ENCODE results near the gene GPR137B. TPM values are rescaled to one million over a fixed set of nuclear protein-coding genes. Genes with fewer than 3 reads are reported as not detected.

The GPR137B gene
- total and polyA plus RNA-seq, 4 experiments from 2014 or later: 4.1 to 11.8 (median 8.3) TPM

DNA sequence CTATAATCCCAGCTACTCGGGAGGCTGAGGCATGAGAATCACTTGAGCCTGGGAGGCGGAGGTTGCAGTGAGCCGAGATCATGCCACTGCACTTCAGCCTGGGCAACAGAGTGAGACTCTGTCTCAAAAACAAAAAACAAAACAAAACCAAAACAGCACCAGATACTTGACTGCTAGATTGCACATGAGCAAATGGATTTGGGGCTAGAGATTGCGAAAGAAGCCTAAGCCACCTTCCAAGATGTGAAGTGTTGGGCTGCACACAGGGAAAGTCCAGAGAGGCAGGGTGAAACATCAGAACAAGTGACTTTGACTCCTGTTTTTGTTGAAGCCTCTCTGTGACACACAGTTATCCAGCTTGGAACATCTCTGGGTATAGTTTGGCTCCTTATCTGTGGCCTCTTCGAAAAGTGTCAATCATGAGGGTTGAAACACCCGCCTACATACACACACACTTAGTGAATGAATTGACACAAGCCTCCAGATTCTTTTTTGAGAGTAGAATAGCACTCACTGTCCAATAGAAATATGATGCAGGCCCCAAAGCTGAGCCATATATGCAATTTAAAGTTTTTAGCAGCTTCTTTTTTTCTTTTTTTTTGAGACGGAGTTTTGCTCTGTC, 34.2 kb upstream of the GPR137B start:
- Mint-ChIP-seq H3K9me3 (no peaks in the 10 kb centered on the region), H3K27ac (no peak overlapping the region), H3K27me3 (no peaks in the 10 kb centered on the region), H3K4me3 (no peak overlapping the region), H3K36me3 (no peaks in the 10 kb centered on the region), H3K4me1 (peaks cover 2 to 5% (median 3%) of the 10 kb centered on the region in 4 donors)
- H3K4me1 ChIP-seq (ENCODE audit: insufficient read depth, low read length): no peaks in the 10 kb centered on the region
- H3K36me3 ChIP-seq (ENCODE audit: insufficient read depth, low read length): no peaks in the 10 kb centered on the region
- no peak overlapping the region for H3K27ac ChIP-seq (ENCODE audit: low read depth, low read length)
- CTCF ChIA-PET (ENCODE audit: partially characterized antibody): interaction anchor here (0.8 to 5.8 kb wide), 9 partner anchors 9 to 759 kb away, joined by 3 to 40 read pairs (median 4); no protein-coding TSS in a partner anchor
- no peaks in the 10 kb centered on the region for H3K27me3 ChIP-seq (ENCODE audit: insufficient read depth, low read length)
- H3K9me3 ChIP-seq (ENCODE audit: control insufficient read depth in 1 of 2, low read length in 2 of 2): no peaks in the 10 kb centered on the region
- intact Hi-C loops (cut with micrococcal nuclease): loop anchor here (2.0 to 10.0 kb wide), 3 partner anchors 647 to 761 kb away; partner anchors contain the start of gene MTR
- no peak overlapping the region for H3K4me3 ChIP-seq (ENCODE audit: low read length in 2 of 2)
- DNase-seq: no peak
- POLR2A ChIA-PET (ENCODE audit: partially characterized antibody): no interaction called here

DNA sequence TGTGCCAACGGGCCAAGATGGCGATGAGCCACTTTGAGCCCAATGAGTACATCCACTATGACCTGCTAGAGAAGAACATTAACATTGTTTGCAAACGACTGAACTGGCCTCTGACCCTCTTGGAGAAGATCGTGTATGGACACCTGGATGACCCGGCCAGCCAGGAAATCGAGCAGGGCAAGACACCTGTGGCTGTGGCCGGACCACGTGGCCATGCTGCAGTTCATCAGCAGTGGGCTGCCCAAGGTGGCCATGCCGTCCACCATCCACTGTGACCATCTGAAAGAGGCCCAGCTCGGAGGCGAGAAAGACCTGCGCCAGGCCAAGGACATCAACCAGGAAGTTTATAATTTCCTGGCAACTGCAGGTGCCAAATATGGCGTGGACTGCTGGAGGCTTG, 32.2 kb upstream of the GPR137B start:
- no peak overlapping the region for H3K27ac ChIP-seq (ENCODE audit: low read depth, low read length)
- H3K9me3 ChIP-seq (ENCODE audit: control insufficient read depth in 1 of 2, low read length in 2 of 2): no peaks in the 10 kb centered on the region
- H3K36me3 ChIP-seq (ENCODE audit: insufficient read depth, low read length): no peaks in the 10 kb centered on the region
- no peaks in the 10 kb centered on the region for H3K27me3 Mint-ChIP-seq
- no peaks in the 10 kb centered on the region for H3K27me3 ChIP-seq (ENCODE audit: insufficient read depth, low read length)
- ChIA-PET CTCF (ENCODE audit: partially characterized antibody) (interaction anchor here (1.1 to 4.1 kb wide), 5 partner anchors 11 to 389 kb away, joined by 3 to 27 read pairs (median 3); no protein-coding TSS in a partner anchor), POLR2A (ENCODE audit: partially characterized antibody) (no interaction called here)
- no peak overlapping the region for H3K4me3 ChIP-seq (ENCODE audit: low read length in 2 of 2)
- no peaks in the 10 kb centered on the region for H3K9me3 Mint-ChIP-seq
- intact Hi-C loops (cut with micrococcal nuclease): no loop called here
- no peaks in the 10 kb centered on the region for H3K4me1 ChIP-seq (ENCODE audit: insufficient read depth, low read length)
- H3K27ac Mint-ChIP-seq: no peak overlapping the region
- no peaks in the 10 kb centered on the region for H3K4me1 Mint-ChIP-seq
- peak overlapping the region in 1 of 8 donors; percentile 31 for H3K4me3 Mint-ChIP-seq
- no peak for DNase-seq
- no peaks in the 10 kb centered on the region for H3K36me3 Mint-ChIP-seq

DNA sequence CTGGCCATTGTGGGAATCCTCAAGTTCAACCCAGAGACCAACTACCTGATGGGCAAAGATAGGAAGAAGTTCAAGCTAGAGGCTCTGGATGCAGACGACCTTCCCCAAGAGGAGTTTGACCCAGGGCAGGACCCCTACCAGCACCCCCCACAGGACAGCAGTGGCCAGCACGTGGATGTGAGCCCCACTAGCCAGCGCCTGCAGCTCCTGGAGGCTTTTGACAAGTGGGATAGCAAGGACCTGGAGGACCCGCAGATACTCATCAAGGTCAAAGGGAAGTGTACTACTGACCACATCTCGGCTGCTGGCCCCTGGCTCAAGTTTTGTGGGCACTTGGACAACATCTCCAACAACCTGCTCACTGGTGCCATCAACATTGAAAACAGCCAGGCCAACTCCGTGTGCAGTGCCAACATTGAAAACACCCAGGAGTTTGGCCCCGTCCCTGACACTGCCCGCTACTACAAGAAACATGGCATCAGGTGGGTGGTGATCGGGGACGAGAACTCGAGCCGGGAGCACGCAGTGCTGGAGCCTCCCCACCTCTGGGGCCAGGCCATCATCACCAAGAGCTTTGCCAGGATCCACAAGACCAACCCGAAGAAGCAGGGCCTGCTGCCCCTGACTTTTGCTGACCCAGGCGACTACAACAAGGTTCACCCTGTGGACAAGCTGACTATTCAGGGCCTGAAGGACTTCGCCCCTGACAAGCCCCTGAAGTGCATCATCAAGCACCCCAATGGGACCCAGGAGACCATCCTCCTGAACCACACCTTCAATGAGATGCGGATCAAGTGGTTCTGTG, 30.6 kb upstream of the GPR137B start:
- POLR2A ChIA-PET (ENCODE audit: partially characterized antibody): no interaction called here

DNA sequence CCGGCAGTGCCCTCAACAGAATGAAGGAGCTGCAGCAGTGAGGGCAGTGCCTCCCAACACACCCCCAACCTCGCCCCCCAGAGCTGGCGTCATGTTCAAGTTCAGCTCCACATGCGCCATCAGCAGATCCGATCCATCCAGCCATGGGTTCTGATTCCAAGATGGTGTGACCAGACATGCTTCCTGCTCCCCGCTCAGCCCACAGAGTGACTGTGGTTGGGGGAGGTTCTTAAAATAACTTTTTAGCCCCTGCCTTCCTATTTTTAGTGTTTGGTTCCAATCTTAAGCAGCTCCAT, 30.1 kb upstream of the GPR137B start:
- DNase-seq: no peak
- no peak overlapping the region for H3K4me3 Mint-ChIP-seq
- Histone ChIP-seq H3K27me3 (ENCODE audit: insufficient read depth, low read length) (no peaks in the 10 kb centered on the region), H3K36me3 (ENCODE audit: insufficient read depth, low read length) (no peaks in the 10 kb centered on the region), H3K27ac (ENCODE audit: low read depth, low read length) (no peak overlapping the region), H3K9me3 (ENCODE audit: control insufficient read depth in 1 of 2, low read length in 2 of 2) (no peaks in the 10 kb centered on the region), H3K4me3 (ENCODE audit: low read length in 2 of 2) (no peak overlapping the region), H3K4me1 (ENCODE audit: insufficient read depth, low read length) (no peaks in the 10 kb centered on the region)
- H3K4me1 Mint-ChIP-seq: no peaks in the 10 kb centered on the region
- no peaks in the 10 kb centered on the region for H3K36me3 Mint-ChIP-seq
- no peaks in the 10 kb centered on the region for H3K9me3 Mint-ChIP-seq
- H3K27ac Mint-ChIP-seq: no peak overlapping the region
- no peaks in the 10 kb centered on the region for H3K27me3 Mint-ChIP-seq
- ChIA-PET CTCF (ENCODE audit: partially characterized antibody) (interaction anchor here (0.7 to 1.1 kb wide), 5 partner anchors 20 to 513 kb away, joined by 3 to 4 read pairs (median 3); no protein-coding TSS in a partner anchor), POLR2A (ENCODE audit: partially characterized antibody) (no interaction called here)
- intact Hi-C loops (cut with micrococcal nuclease): no loop called here

More for the DNA sequence above, 30.6 kb upstream of the GPR137B start:
- no peaks in the 10 kb centered on the region for H3K4me1 Mint-ChIP-seq
- Histone ChIP-seq H3K36me3 (ENCODE audit: insufficient read depth, low read length) (no peaks in the 10 kb centered on the region), H3K9me3 (ENCODE audit: control insufficient read depth in 1 of 2, low read length in 2 of 2) (no peaks in the 10 kb centered on the region), H3K4me3 (ENCODE audit: low read length in 2 of 2) (no peak overlapping the region), H3K27ac (ENCODE audit: low read depth, low read length) (no peak overlapping the region), H3K27me3 (ENCODE audit: insufficient read depth, low read length) (no peaks in the 10 kb centered on the region), H3K4me1 (ENCODE audit: insufficient read depth, low read length) (no peaks in the 10 kb centered on the region)
- DNase-seq: no peak
- CTCF ChIA-PET (ENCODE audit: partially characterized antibody): interaction anchor here (0.7 to 4.1 kb wide), 9 partner anchors 9 to 512 kb away, joined by 3 to 27 read pairs (median 3); no protein-coding TSS in a partner anchor
- H3K36me3 Mint-ChIP-seq: no peaks in the 10 kb centered on the region
- intact Hi-C loops (cut with micrococcal nuclease): no loop called here
- no peaks in the 10 kb centered on the region for H3K9me3 Mint-ChIP-seq
- no peaks in the 10 kb centered on the region for H3K27me3 Mint-ChIP-seq
- H3K27ac Mint-ChIP-seq: no peak overlapping the region
- H3K4me3 Mint-ChIP-seq: no peak overlapping the region

DNA sequence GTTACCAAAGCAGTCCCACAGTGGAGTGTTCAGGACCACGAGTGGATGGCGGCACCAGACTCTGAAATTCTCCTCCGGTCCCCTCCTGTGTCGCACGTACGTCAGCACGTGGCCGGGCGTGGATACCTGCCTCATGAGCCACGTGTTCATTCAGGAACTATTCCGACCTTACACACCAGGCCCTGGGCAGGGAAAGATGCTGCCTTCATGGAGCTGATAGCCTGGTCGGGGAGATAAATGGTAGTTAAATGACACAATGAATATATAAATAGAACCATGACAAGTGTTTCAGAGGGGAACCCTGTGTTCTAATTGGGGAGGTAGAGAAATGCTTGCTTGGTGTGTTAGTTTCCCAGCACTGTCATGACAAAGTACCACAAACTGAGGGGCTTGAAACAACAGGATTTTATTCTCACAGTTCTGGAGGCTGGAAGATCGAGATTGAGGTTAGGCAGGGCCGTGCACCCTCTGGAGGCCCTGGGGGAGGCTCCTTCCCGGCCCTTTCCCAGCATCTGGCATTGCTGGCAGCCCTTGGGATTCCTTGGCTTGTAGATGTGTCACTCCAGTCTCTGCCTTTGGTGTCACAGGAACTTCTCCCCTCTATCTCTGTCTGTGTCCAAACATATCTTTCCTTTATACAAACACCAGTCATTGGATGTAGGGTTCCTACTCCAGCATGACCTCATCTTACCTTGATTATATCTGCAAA, 28.9 kb upstream of the GPR137B start:
- Histone ChIP-seq H3K4me1 (ENCODE audit: insufficient read depth, low read length) (no peaks in the 10 kb centered on the region), H3K9me3 (ENCODE audit: control insufficient read depth in 1 of 2, low read length in 2 of 2) (no peaks in the 10 kb centered on the region), H3K27me3 (ENCODE audit: insufficient read depth, low read length) (no peaks in the 10 kb centered on the region), H3K36me3 (ENCODE audit: insufficient read depth, low read length) (no peaks in the 10 kb centered on the region), H3K27ac (ENCODE audit: low read depth, low read length) (no peak overlapping the region), H3K4me3 (ENCODE audit: low read length in 2 of 2) (no peak overlapping the region)
- no peaks in the 10 kb centered on the region for H3K36me3 Mint-ChIP-seq
- no peak overlapping the region for H3K27ac Mint-ChIP-seq
- H3K4me1 Mint-ChIP-seq: no peaks in the 10 kb centered on the region
- no peak overlapping the region for H3K4me3 Mint-ChIP-seq
- CTCF ChIA-PET (ENCODE audit: partially characterized antibody): no interaction called here
- DNase-seq: no peak
- intact Hi-C loops (cut with micrococcal nuclease): no loop called here
- H3K27me3 Mint-ChIP-seq: no peaks in the 10 kb centered on the region
- POLR2A ChIA-PET (ENCODE audit: partially characterized antibody): no interaction called here
- no peaks in the 10 kb centered on the region for H3K9me3 Mint-ChIP-seq

DNA sequence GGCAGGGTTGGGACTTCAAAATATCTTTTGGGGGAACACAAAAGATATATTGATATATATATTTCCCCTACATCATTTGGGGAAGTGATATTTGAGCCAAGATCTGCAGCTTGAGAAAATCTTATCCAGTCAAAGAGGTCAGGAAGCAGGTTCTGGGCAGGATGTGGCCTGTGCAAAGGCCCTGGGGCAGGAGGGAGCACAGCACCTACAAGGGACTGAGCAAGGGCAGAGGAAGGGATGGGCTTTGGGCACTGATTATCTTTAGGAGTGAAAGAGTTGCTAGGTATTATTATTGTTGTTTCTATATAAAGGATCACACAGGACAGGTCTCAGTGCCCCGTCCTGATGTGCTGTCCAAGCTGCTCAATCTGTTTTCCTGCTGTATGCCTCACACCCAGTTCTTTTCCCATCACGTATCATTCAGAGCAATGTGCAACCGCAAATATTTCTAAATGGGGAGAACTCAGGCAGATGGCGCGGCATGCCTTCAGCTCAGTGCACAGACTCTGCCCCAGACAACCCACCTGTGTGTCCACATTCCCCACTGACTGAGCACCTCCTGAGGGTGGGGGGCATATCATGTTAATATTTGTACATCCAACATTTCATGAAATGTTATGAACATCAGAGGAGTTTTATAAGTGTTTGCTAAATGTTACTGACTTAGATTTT, 28.1 kb upstream of the GPR137B start:
- POLR2A ChIA-PET (ENCODE audit: partially characterized antibody): no interaction called here
- DNase-seq: no peak
- intact Hi-C loops (cut with micrococcal nuclease): no loop called here
- Histone ChIP-seq H3K36me3 (ENCODE audit: insufficient read depth, low read length) (no peaks in the 10 kb centered on the region), H3K27me3 (ENCODE audit: insufficient read depth, low read length) (no peaks in the 10 kb centered on the region), H3K27ac (ENCODE audit: low read depth, low read length) (no peak overlapping the region), H3K4me3 (ENCODE audit: low read length in 2 of 2) (no peak overlapping the region), H3K4me1 (ENCODE audit: insufficient read depth, low read length) (no peaks in the 10 kb centered on the region), H3K9me3 (ENCODE audit: control insufficient read depth in 1 of 2, low read length in 2 of 2) (no peaks in the 10 kb centered on the region)
- no peaks in the 10 kb centered on the region for H3K36me3 Mint-ChIP-seq
- no peaks in the 10 kb centered on the region for H3K9me3 Mint-ChIP-seq
- peak overlapping the region in 1 of 7 donors; percentile 71 for H3K27ac Mint-ChIP-seq
- H3K4me1 Mint-ChIP-seq: no peaks in the 10 kb centered on the region
- CTCF ChIA-PET (ENCODE audit: partially characterized antibody): no interaction called here
- H3K4me3 Mint-ChIP-seq: no peak overlapping the region
- H3K27me3 Mint-ChIP-seq: no peaks in the 10 kb centered on the region

DNA sequence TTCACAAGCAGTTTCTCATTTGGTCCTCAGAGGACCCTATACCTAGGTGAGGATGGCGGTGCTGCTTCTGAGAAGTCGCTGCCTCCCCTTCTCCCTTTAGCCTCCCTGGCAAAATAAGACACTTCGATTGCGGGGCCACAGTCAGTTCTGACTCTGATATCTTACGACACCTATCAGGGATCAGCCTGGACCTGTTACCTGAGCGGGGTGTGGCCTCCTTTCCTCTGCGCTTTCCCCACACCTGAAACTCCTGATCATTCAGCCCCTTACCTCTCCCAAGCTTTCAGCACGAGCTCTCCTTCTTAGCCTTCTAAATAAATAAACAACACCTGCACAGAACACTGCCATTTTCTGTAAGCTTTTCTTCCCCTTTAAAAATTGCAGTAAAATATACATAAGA, 24.6 kb upstream of the GPR137B start:
- Histone ChIP-seq H3K27ac (ENCODE audit: low read depth, low read length) (no peak overlapping the region), H3K27me3 (ENCODE audit: insufficient read depth, low read length) (no peaks in the 10 kb centered on the region), H3K4me3 (ENCODE audit: low read length in 2 of 2) (no peak overlapping the region), H3K36me3 (ENCODE audit: insufficient read depth, low read length) (no peaks in the 10 kb centered on the region), H3K9me3 (ENCODE audit: control insufficient read depth in 1 of 2, low read length in 2 of 2) (no peaks in the 10 kb centered on the region), H3K4me1 (ENCODE audit: insufficient read depth, low read length) (peaks cover 9% of the 10 kb centered on the region)
- Mint-ChIP-seq H3K9me3 (no peaks in the 10 kb centered on the region), H3K27me3 (peaks cover 1 to 2% of the 10 kb centered on the region in 2 donors), H3K27ac (no peak overlapping the region), H3K4me1 (peaks cover 10 to 27% (median 22%) of the 10 kb centered on the region in 4 donors), H3K4me3 (no peak overlapping the region), H3K36me3 (no peaks in the 10 kb centered on the region)
- intact Hi-C loops (cut with micrococcal nuclease): no loop called here
- POLR2A ChIA-PET (ENCODE audit: partially characterized antibody): no interaction called here
- CTCF ChIA-PET (ENCODE audit: partially characterized antibody): interaction anchor here (1.5 kb wide), 1 partner anchor 10 kb away, joined by 3 read pairs; no protein-coding TSS in a partner anchor
- no peak for DNase-seq

Measured in CD4-positive, alpha-beta memory T cell (primary cell).